GM18907 (cell line): ENCODE measurements around the gene UBE2L3.
"Not testable (repeated sequence)": the region's sequence is repeated elsewhere in the genome, so short reads cannot be mapped to it uniquely, and the experiment has no call there.

Experiments used
- ATAC-seq: cut with Tn5 transposase; IDR thresholded peaks from one replicate; pipeline ENCODE4 v1.9.1; 2021; ENCODE audit warnings: mild to moderate bottlenecking, moderate library complexity; ENCODE audit not compliant: unreplicated experiment

The UBE2L3 gene

DNA sequence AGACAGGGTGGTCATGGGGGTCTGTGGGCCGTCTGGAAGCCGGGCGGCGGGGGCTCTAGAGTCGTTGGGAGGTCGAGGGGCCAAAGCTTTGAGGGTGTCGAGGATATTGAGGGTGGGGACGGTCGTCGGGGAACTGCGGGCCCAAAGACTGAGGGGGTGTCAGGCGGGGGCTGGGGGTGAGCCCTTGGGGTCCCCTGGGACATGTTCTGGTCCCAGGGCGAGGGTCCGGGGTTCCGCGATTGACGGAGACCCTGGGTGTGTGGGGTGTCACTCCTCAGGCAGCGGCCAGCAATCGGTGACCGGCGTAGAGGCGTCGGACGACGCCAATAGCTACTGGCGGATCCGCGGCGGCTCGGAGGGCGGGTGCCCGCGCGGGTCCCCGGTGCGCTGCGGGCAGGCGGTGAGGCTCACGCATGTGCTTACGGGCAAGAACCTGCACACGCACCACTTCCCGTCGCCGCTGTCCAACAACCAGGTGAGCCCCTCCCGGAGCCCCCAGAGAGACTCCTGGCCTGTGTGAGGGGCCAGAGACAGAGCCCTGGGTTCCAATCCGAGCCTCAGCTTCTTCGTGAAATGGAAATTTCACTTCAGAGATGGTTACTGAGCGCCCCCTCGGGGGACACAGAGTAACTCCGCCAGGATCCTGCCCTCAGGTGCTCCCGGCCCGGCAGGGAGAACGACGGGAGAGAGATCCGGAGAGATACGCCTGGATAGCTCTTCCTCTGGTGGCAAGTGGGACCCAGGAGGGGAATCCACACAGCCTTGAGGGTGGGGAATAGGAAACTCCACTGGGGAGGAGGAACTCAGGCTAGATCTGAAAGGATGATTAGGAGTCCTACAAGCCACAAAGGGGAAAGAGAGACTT, 75.3 kb downstream of the UBE2L3 start:
- peak; percentile 24 for ATAC-seq

DNA sequence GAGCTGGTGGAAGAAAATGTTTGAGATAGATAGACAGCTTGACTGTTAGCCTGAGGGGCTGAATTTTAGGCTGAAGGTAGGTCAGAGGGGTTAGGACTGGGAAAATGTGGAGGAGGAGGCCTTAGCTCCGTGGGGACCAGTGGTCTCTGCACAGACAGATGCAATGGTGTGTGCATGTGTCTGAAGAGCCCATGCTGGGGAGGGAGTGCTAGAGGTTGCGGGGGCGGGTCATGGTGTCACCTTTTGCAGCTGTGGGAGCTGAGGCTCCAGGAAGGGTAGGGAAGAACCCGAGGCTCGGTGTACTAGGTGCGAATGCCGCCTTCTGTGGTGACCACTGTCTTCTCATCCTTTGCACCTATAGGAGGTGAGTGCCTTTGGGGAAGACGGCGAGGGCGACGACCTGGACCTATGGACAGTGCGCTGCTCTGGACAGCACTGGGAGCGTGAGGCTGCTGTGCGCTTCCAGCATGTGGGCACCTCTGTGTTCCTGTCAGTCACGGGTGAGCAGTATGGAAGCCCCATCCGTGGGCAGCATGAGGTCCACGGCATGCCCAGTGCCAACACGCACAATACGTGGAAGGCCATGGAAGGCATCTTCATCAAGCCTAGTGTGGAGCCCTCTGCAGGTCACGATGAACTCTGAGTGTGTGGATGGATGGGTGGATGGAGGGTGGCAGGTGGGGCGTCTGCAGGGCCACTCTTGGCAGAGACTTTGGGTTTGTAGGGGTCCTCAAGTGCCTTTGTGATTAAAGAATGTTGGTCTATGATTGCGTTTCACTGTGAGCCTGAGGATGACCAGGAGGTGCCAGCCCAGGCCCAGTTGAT, 76.2 kb downstream of the UBE2L3 start:
- no peak for ATAC-seq

DNA sequence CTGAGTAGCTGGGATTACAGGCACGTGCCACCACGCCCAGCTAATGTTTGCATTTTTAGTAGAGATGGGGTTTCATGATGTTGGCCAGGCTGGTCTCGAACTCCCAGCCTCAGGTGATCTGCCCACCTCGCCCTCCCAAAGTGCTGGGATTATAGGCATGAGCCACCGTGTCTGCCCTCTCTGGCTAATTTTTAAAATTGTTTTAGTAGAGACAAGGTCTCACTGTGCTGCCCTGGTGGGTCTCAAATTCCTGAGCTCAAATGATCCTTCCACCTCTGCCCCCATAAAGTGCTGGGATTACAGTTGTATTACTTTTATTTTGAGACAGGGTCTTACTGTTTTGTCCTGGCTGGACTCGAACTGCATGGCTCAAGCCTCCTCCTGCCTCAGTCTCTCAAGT, 78.0 kb downstream of the UBE2L3 start:
- ATAC-seq, result not testable (repeated sequence)

DNA sequence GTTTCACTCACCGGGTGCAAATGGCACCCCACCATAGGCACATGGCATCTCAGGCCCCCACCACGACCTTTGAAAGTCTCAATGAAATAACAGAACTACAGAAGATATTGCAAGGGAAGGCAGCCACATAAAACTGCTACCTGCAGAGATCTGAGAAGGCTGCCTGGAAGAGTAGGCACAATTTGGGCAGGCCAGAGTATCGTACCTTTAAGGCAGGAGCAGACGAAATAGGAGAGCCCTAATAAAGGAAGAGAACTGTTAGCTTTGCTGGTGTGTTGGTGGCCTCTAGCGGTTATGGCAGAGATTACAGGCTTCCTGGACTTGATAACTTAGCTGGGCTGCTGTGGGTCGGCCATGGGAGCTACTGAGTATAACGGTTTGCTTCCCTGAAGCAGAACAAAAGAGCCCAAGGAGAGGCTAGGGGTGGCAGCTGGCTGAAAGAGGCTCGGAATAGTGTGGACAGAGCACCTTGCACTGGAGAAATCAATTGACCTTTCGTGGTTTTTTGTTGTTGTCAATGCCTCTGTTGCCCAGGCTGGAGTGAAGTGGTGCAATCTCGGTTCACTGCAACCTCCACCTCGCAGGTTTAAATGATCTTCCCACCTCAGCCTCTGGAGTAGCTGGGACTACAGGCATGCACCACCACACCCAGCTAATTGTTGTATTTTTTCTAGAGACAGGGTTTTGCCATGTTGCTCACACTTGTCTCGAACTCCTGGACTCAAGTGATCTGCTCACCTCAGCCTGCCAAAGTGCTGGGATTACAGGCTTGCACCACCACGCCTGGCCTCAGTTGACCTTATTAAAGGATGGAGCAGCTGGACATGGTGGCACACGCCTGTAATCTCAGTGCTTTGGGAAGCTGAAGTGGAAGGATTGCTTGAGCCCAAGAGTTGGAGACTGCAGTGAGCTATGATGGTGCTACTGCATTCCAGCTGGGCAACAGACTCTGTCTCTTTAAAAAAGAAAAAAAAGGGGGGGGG, 79.4 kb downstream of the UBE2L3 start:
- ATAC-seq, result no peak

DNA sequence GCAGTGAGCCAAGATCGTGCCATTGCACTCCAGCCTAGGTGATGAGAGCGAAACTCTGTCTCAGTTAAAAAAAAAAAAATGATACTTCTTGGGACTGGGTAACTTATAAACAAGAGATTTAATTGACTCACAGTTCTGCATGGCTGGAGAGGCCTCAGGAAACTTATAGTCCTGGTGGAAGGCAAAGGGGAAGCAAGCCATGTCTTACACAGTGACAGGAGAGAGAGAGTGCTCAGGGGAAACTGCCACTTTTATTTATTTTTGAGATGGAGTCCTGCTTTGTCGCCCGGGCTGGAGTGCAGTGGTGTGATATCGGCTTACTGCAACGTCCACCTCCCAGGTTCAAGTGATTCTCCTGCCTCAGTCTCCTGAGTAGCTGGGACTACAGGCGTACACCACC, 82.8 kb downstream of the UBE2L3 start:
- no peak for ATAC-seq

DNA sequence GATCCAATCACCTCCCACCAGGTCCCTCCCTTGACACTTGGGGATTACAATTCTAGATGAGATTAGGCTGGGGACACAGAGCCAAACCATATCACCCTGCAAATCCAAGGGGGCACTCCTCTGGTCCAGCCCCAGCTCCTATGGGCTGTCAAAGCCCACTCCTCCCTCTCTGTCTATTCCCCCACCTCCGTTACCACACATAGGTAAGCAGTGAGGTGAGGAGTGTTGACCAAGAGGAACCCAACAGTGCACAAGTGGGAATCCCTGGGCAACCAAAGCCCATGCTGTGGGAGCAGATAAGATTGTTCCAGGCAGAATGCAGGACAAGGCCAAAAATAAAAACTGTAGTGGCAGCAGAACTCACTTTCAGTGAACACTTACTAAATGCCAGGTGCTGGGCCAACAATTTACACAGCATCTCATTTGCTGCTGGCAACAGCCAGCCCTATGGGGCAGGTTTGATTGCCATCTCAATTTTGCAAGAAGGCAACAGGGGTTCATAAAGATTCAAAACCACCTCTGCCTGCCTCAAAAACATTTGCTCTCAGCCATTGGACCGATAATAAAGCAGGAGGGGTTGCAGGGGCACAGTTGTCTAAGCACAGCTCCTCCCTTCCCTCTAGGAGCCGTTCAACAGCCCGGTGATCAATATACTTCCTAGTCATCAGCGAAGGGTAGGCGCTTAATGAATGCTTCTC, 83.5 kb downstream of the UBE2L3 start:
- peak; percentile 2 for ATAC-seq

DNA sequence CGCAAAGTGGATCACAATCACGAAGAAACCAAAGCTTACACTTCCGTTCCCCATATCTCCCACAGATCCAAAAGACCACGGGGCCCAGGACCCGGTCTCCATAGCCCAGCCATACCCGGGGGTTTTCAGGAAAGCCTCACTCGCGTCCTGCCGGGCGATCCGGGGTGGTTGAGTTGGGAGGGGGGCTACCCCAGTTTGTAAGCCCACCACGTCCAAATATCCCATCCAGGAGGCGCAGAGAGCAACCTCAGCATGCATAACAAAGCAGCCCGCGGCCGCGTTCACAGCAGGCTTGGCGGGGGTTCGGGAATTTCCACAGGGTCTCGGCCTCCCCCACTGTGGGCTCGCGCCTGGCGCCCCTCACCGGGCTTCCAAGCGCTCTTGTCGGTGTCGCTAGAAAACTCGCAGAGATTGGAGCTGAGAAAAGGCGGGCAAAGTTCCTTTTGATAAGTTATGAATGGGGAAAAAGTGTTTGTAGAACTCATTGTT, 84.1 kb downstream of the UBE2L3 start:
- ATAC-seq, result peak; percentile 33

DNA sequence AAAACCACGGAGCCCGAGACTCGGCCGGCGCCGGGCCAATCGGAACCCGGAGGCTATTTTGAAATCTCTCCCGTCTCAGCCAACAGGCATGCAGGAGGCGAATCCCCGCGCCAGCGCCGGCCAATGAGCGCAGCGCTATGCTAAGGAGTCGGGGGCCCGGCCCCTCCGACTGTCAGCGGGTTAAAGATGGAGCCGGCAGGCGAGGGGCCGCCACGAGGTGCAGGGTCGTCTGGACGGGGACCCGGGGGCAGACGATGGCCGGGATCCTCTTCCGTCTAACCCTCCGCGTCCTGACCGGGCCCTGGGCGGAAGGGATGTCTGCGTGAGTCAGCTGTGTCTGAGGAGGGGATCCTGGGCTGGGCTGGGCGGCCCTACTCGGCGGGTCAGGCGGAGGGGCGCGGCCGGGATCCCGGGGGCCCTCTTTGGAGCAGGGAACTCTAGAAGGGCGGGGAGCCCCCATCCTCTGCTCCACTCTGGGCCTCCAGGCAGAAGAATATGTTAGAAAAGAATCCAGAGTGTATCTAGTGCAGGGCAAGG, 84.6 kb downstream of the UBE2L3 start:
- peak; percentile 76 for ATAC-seq

DNA sequence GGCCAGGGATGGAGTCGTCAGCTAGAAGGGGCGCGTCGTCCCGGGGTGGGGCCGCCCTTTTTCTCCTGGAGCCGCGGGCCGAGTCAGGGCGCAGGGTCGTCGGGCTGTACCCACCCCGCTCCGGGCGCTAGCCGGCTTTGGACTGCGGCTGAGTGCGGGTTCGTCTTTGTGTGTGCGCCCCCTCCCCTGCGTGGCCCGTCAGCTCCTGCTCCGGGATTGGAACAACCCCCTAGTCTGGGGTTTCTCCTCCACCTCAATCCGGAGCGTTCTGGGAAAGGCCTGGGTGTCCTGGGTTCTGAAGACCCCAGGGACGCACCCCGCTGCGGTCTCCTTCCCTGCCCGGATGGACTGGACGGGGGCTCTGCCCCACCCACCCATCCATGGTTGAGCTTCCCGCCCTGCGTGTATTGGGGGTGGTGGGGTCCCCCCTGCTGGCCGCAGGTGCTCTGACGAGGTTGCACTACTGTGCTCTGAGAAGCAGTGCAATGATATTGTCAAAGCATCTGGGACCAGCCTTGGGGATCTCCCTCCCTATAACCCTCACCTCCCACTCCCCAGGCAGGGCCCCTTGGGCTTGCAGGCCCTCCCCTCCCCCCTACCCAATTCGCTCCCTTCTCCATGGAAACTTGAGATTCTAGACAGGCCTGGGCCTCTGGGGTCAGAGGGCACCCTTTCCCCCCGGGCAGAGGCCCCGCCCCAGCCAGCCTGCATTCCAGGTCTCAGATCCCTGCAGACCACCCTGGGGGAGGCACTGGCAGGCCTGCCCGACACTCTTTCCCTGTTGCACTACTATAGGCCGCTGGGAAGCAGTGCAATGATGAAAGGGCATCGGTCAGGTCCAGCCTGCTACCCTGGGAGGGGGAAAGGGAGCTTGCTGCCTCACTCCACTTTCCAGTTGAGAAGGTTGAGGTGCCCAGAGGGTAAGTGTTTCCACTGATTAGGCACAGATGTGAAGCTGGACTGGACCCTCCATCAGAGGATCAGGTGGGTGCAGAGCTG, 85.3 kb downstream of the UBE2L3 start:
- no peak for ATAC-seq

DNA sequence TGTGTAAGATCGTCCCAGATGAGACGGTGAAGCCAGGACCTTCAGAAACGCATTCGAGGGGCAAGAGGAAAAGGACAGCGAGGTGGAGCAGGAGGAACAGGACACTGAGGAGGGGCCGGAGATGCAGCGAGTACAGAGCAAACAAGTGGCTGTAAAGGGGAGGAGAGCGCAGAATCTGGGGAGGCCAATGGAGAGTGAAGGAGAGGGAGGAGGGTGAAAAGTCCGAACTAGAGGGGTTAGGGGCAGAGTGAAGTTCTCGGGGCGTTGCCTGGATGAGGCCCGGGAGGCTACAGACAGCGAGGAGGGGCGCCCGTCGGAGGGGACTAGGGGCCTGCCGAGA, 89.5 kb downstream of the UBE2L3 start:
- ATAC-seq, result no peak

DNA sequence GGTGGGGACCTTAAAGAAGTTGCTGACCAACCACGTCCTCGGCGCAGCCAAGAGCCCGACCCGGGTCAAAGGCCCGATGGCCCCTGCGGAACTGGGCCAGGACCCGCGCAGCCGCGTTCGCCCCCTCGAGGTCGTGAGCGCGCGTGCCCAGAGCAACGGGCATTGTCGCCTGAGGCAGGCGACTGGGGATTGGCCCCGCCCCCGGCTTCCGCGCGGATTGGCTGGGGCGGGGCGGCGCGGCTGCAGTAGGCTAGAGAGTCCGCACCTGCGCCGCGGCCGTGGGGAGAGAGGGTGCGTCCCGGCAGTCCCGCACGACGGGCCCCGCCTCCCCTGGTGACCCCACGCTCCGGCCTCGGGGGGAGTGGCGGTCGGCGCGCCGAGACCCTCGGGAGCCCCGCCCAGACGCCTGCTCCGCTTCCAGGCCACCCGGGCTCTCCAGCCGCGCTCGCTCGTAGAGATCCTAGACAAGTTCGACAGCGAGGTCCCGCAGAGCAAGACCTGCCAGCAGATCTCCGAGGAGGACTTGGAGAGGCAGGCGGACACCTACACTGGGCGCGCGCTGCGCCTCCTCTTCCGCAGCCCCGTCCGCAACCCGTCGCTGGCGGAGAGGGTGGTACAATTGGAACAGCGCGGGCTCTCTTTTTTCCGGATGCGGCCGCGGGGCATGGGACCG, 90.0 kb downstream of the UBE2L3 start:
- peak; percentile 62 for ATAC-seq

DNA sequence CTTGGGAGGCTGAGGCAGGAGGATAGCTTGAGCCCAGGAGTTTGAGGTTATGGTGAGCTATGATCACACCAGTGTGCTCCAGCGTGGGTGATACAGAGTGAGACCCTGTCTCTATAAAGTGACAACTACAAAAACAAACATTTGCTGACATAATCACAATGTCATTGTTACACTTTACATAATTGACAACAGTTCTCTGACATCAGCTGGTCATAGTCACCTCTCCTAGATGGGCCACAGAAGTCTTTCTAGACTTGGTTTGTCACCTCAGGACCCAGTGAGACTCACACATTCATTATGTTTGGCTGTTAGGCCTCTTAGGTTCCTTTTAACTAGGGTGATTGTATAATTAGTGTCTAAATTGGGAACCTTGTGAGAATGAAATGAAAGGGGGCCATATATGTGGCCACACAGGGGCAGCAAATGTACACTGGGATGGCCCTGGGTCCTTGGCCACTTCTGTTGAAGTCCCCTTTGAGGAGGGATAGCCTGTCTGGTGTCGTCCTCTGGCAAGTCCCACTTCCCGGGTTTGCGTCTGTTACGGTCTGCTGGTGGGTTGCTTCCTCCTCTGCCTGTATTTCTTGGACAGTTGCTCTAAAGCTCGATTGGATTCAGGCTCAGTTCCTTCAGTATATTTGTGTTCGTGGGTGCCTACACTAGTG, 92.5 kb downstream of the UBE2L3 start:
- ATAC-seq, result no peak

DNA sequence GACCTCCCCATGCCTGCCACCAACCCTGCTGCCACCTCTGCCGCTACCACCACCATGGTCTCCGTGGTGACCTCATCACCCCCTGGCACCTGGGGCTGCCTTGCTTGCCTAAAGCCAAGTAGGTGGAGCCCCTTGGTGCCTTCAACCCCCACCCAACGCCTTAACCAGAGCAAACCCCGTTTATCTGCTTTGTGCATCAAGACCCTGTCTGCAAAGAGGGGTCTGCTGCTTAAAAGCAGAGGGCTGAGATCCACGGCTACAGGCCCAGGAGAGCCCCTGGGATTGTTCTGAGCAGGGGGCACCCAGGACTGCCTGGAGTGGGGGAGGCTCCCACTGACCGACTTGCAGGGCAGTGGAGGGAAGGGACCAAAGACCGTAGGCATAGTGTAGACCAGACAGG, 93.4 kb downstream of the UBE2L3 start:
- ATAC-seq, result no peak

DNA sequence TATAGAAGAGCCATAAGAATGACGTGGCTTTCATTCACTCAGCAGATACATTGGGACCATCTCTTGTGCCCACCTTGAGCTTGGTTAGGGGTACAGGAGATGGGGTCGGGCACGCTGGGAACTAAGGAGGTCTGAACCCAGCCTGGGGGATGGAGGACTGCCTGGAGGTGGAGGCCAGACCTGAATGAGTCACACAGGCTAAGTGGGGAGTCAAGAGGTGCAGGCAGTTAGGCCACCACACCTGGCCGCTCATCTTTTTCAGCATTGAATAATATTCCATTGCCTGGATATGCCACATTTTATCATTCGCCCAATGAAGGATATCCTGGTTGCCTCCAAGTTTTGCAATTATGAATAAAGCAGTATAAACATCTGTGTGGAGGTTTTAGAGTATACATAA, 94.5 kb downstream of the UBE2L3 start:
- ATAC-seq, result no peak

DNA sequence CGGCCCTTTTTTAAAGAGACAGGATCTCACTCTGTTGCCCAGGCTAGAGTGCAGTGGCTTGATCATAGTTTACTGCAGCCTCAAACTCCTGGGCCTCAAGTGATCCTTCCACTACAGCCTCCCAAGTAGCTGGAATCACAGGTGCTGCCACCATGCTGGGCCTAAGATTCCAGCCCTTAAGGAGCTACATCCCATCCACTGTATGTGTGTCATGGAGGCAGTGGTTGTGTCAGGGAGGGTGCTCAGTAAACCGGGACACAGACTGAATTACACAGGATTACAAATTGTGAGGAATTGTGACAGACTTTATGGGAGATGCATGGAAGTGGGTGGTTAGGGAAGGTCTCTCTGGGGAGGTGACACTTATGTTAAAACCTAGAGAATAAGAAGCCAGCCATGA, 96.2 kb downstream of the UBE2L3 start:
- no peak for ATAC-seq

DNA sequence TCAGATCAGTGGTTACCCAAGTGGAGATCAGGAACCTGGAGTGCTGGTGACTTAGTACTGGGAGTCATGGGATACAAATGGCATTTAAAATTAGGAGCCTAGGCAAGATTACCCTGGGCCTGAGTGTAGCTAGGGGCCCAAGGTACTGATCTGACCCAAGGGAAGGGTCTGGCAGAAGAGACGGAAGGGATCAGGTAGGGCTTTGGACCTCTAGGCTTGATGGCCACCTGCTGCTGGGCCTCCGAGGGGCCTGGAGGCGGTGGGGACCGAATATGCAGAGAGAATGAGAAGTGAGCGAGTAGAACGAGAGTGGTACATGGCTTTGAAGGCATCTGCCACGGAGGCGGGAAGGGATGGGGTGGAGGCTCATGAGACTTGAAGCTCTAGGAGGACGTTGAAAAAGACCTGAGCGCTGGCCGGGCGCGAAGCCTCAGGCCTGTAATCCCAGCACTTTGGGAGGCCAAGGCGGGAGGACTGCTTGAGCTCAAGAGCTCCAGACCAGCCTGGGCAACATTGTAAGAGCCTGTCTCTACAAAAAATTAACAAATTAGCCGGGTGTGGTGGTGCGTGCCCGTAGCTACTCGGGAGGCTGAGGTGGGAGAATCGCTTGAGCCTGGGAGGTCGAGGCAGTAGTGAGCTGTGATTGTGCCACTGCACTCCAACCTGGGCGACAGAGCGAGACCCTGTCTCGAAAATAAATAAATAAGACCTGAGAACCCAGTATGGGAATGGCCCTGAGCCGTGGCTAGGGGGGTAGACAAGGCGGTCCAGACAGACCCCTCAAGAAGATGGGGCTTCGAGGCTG, 97.7 kb downstream of the UBE2L3 start:
- ATAC-seq, result peak; percentile 7

DNA sequence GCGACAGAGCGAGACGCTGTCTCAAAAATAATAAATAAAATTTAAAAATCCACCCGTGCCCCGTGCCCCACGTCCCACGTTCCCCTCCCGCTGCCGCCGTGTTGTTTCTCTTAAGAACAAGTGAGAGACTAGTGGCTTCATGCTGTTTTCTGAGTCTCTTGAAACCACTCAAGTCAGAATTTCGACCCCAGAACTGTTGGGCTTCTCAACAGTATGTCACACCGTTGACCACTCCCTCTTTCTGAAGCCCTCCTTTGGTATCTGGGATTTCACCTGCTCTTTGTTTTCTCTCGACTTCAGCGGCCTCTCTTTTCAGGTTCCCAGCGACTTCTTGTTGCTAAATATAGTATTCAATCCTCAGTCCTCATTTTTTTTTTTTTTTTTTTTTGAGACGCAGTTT, 99.3 kb downstream of the UBE2L3 start:
- ATAC-seq, result no peak
